ENCODE measurements around the gene PRR5L. TPM values are rescaled to one million over a fixed set of nuclear protein-coding genes. Genes with fewer than 3 reads are reported as not detected.

The PRR5L gene
- 100 to 1,000 TPM in 1 of 3 donors, 10 to 100 TPM in 2; 55.6 to 161 (median 82.4) TPM for polyA plus RNA-seq

GRCh38 chr11:36295926-36296325 is at the start of gene PRR5L:
PRR5L (plus strand) TSS chr11:36296288; CDS start chr11:36401122, 104,834 bp downstream.
- Mint-ChIP-seq H3K4me1 (peaks cover 3 to 8% of the 10 kb centered on the region in 2 donors), H3K9me3 (no peaks in the 10 kb centered on the region), H3K36me3 (no peaks in the 10 kb centered on the region), H3K4me3 (no peak within 1 kb of the TSS), H3K27me3 (ENCODE audit: low read depth in 3 of 3) (peaks cover 0 to 3% (median 2%) of the 10 kb centered on the region in 3 donors), H3K27ac (no peak within 1 kb of the TSS)
- no peak for DNase-seq

GRCh38 chr11:36247493-36247892 is 48.6 kb upstream of the PRR5L start:
- Mint-ChIP-seq H3K9me3 (peaks cover 0 to 5% (median 0%) of the 10 kb centered on the region in 6 donors), H3K27ac (no peak overlapping the region), H3K36me3 (no peaks in the 10 kb centered on the region), H3K4me3 (no peak overlapping the region), H3K4me1 (no peaks in the 10 kb centered on the region), H3K27me3 (ENCODE audit: low read depth in 3 of 3) (peaks cover 1 to 36% (median 3%) of the 10 kb centered on the region in 3 donors)
- no peak for DNase-seq

DNA sequence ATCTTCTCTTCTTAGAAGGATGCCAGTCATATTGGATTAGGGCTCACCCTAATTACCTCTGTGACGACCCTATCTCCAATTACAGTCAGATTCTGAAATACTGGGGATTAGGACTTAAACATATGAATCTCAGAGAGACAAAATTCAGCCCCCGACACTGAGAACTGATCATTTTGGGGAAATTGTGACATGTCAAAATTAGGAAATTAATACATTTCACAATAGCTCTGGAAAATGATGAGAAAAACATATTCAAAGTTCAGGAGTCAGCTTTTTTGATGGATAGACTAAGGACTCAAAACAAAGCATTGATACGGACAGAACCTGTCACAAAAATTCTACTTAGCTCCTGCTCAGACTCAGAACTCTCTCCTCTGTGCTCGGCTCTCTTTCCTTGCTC is 47.7 kb upstream of the PRR5L start:
- no peak for DNase-seq
- Mint-ChIP-seq H3K9me3 (peaks cover 0 to 5% (median 0%) of the 10 kb centered on the region in 6 donors), H3K4me1 (no peaks in the 10 kb centered on the region), H3K27ac (no peak overlapping the region), H3K4me3 (no peak overlapping the region), H3K36me3 (no peaks in the 10 kb centered on the region), H3K27me3 (ENCODE audit: low read depth in 3 of 3) (peaks cover 1 to 36% (median 3%) of the 10 kb centered on the region in 3 donors)

DNA sequence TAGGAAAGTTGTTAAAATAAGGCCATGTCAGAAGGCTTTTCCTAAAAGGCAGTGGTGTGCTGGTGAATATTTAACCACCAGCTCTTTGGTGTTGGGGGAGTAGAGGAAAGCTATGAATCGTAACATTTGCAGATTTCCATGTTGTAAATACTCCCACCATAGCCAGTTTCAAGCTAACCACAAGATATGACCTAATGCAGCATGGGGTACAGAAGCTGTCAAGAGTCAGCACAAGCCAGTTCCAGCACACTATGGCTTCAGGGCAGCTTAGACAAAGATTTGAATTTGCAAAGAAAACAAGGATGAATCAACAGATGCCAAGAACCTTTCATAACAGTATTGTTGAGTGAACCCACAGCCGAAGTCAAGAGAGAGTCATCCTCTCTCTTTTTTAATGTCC is 46.8 kb upstream of the PRR5L start:
- Mint-ChIP-seq H3K9me3 (peaks cover 0 to 5% (median 0%) of the 10 kb centered on the region in 6 donors), H3K4me3 (no peak overlapping the region), H3K36me3 (no peaks in the 10 kb centered on the region), H3K27me3 (ENCODE audit: low read depth in 3 of 3) (peaks cover 1 to 35% (median 3%) of the 10 kb centered on the region in 3 donors), H3K27ac (no peak overlapping the region), H3K4me1 (no peaks in the 10 kb centered on the region)
- no peak for DNase-seq

DNA sequence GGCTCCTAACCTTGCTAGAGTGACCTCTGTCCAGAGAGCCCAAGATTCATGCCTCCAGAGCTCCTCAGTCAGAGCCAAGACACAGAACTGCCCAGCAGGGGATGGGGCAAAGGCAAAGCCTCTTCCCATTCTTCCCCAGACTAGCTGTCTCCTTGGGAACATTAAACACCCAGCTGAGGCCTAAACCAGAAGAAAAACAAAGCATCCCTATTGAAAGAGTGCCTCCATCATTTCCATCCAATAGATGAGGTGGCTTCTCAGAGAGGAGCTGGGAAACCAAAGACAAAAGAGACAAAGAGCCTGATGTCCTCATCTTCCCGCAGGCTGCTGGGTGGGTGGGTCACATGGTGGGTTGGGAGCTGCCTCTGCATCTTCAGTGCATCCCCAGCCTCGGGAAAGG is 44.3 kb upstream of the PRR5L start:
- peaks cover 0 to 5% (median 0%) of the 10 kb centered on the region in 6 donors for H3K9me3 Mint-ChIP-seq
- peaks cover 0 to 21% (median 0%) of the 10 kb centered on the region in 3 donors for H3K27me3 Mint-ChIP-seq (ENCODE audit: low read depth in 3 of 3)
- no peaks in the 10 kb centered on the region for H3K4me1 Mint-ChIP-seq
- H3K27ac Mint-ChIP-seq = no peak overlapping the region
- no peak for DNase-seq
- H3K36me3 Mint-ChIP-seq = no peaks in the 10 kb centered on the region
- no peak overlapping the region for H3K4me3 Mint-ChIP-seq

GRCh38 chr11:36253238-36253637 is 42.9 kb upstream of the PRR5L start:
- peaks cover 0 to 5% (median 0%) of the 10 kb centered on the region in 6 donors for H3K9me3 Mint-ChIP-seq
- no peak overlapping the region for H3K4me3 Mint-ChIP-seq
- no peaks in the 10 kb centered on the region for H3K36me3 Mint-ChIP-seq
- H3K4me1 Mint-ChIP-seq = no peaks in the 10 kb centered on the region
- no peak overlapping the region for H3K27ac Mint-ChIP-seq
- H3K27me3 Mint-ChIP-seq (ENCODE audit: low read depth in 3 of 3) = peaks cover 0 to 23% (median 0%) of the 10 kb centered on the region in 3 donors
- no peak for DNase-seq

- no peak overlapping the region for H3K27ac Mint-ChIP-seq
- no peaks in the 10 kb centered on the region for H3K4me1 Mint-ChIP-seq
- no peak overlapping the region for H3K4me3 Mint-ChIP-seq
- peaks cover 0 to 21% (median 0%) of the 10 kb centered on the region in 3 donors for H3K27me3 Mint-ChIP-seq (ENCODE audit: low read depth in 3 of 3)
- no peak for DNase-seq
- H3K9me3 Mint-ChIP-seq = peaks cover 0 to 5% (median 0%) of the 10 kb centered on the region in 6 donors
- H3K36me3 Mint-ChIP-seq = no peaks in the 10 kb centered on the region
Measured at GRCh38 chr11:36254713-36255112, 41.4 kb upstream of the PRR5L start.

GRCh38 chr11:36257351-36257750 is 38.7 kb upstream of the PRR5L start:
- Mint-ChIP-seq H3K4me1 (no peaks in the 10 kb centered on the region), H3K9me3 (no peaks in the 10 kb centered on the region), H3K27ac (no peak overlapping the region), H3K36me3 (no peaks in the 10 kb centered on the region), H3K27me3 (ENCODE audit: low read depth in 3 of 3) (peaks cover 3 to 26% (median 3%) of the 10 kb centered on the region in 3 donors), H3K4me3 (no peak overlapping the region)
- DNase-seq = no peak

DNA sequence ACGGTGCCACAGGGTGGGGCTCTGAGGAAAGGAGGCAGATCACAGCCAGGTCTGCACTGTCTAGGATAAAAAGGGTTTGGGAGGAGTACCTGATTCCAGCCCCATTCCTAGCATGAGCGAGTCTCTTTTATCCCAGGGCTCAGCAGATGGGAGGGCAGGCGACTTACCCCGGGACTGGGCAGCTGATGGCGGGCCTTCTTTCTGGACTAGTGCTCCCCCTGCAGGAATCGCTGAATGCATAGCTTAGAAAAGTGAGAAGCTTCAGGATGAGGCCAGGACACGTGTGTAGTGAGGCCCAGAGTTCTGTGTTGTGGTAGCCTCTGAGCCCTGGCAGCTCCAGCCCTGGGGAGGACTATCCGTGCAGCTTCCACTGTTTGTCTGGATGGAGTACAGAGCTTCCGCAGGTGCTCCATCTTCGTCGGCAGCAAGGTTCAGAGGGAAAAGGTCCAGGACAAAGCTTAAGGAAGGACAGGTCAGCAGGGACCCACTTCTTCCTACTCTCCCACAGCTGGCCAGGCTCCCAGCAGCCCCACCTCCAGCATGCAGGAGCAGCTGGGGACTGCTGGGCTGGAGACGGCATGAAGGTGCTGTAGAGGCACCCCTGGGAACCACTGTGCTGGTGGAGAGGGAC is 37.2 kb upstream of the PRR5L start:
- H3K4me3 Mint-ChIP-seq = no peak overlapping the region
- peaks cover 4 to 28% (median 5%) of the 10 kb centered on the region in 3 donors for H3K27me3 Mint-ChIP-seq (ENCODE audit: low read depth in 3 of 3)
- no peak for DNase-seq
- no peaks in the 10 kb centered on the region for H3K4me1 Mint-ChIP-seq
- no peaks in the 10 kb centered on the region for H3K36me3 Mint-ChIP-seq
- H3K9me3 Mint-ChIP-seq = no peaks in the 10 kb centered on the region
- H3K27ac Mint-ChIP-seq = no peak overlapping the region

- no peaks in the 10 kb centered on the region for H3K4me1 Mint-ChIP-seq
- H3K27me3 Mint-ChIP-seq (ENCODE audit: low read depth in 3 of 3) = peaks cover 5 to 28% (median 6%) of the 10 kb centered on the region in 3 donors
- H3K4me3 Mint-ChIP-seq = no peak overlapping the region
- no peak for DNase-seq
- no peaks in the 10 kb centered on the region for H3K9me3 Mint-ChIP-seq
- no peaks in the 10 kb centered on the region for H3K36me3 Mint-ChIP-seq
- H3K27ac Mint-ChIP-seq = no peak overlapping the region
Measured at GRCh38 chr11:36261094-36261493, 35.0 kb upstream of the PRR5L start.

DNA sequence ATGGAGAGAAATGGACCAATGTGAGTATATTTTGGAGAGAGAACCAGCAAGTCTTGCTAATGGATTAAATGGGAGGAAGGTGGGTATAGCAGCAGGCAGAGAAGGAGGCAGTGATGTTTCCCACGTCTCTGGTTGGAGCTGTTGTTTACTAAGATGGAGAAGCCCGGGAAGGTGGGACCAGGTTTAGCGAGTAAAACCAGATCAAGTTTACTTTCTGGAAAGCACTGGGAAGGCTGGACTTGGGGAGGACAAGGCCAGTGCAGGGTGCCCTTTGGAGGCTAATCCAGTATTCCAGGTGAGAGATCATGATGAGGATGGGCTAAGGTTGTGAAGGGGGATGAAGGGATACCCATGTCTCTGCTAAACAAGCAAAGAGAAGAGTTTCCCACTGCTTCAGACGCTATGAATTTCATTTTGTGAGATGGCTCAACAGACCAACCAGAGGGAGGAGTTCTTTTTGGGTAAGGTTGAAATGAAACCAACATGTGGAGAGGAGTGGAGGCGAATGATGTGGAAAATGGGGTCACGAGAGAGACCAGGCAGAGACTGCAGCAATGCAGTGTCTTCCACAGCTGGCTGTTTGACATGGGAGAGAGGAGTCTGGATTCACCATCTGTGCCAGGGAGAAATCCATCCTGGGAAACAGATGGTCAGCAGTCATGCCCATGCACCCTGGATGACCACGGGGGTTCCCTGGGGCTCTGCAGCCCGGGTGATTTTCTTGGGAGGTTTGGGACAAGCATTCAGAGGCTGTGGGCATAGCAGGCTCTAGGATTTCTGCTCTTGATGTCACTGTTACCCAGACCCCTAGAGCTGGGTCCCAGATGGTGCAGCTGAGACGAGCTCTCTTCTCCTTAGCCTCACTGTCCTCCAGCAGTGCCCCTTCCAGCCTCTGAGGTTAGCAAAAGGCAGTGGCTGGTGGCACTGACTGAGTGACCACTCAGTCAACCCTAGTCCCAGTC is 31.8 kb upstream of the PRR5L start:
- H3K4me1 Mint-ChIP-seq = no peaks in the 10 kb centered on the region
- H3K4me3 Mint-ChIP-seq = no peak overlapping the region
- DNase-seq = no peak
- H3K27me3 Mint-ChIP-seq (ENCODE audit: low read depth in 3 of 3) = peaks cover 5 to 19% (median 6%) of the 10 kb centered on the region in 3 donors
- no peak overlapping the region for H3K27ac Mint-ChIP-seq
- no peaks in the 10 kb centered on the region for H3K36me3 Mint-ChIP-seq
- H3K9me3 Mint-ChIP-seq = no peaks in the 10 kb centered on the region

DNA sequence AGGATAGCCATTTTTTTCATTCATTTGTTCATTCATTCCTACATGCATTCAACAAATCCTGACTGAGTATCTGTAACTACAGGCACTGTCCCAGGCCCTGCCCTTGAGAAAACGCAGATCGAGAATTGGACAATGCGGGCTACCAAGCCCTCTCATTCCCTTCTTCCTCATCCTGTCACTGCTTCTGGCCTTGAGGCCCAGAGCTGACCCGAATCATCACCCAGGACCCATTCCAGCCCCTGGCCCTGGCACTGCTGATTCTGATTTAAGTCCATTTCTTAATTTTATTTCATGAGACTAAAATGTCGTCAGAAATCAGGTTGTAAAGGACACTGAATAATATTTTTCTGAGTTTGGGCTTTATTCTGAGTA is 31.1 kb upstream of the PRR5L start:
- DNase-seq = no peak
- Mint-ChIP-seq H3K27ac (no peak overlapping the region), H3K9me3 (no peaks in the 10 kb centered on the region), H3K36me3 (peaks cover 0 to 5% (median 4%) of the 10 kb centered on the region in 3 donors), H3K4me3 (no peak overlapping the region), H3K27me3 (ENCODE audit: low read depth in 3 of 3) (peaks cover 5 to 18% (median 6%) of the 10 kb centered on the region in 3 donors), H3K4me1 (no peaks in the 10 kb centered on the region)

- no peak overlapping the region for H3K27ac Mint-ChIP-seq
- peak; percentile 13 to 30 (median 25) for DNase-seq
Measured at GRCh38 chr11:36265793-36266628, 30.1 kb upstream of the PRR5L start.

More at GRCh38 chr11:36265793-36266628, 30.1 kb upstream of the PRR5L start:
- Mint-ChIP-seq H3K4me1 (no peaks in the 10 kb centered on the region), H3K36me3 (peaks cover 4 to 14% (median 10%) of the 10 kb centered on the region in 3 donors), H3K27me3 (ENCODE audit: low read depth in 3 of 3) (peaks cover 3 to 9% (median 5%) of the 10 kb centered on the region in 3 donors), H3K9me3 (no peaks in the 10 kb centered on the region), H3K4me3 (no peak overlapping the region)

All from immature natural killer cell (primary cell).